GM15510 (cell line): ENCODE results near the gene FTO.

ENCODE experiments used
- POLR2A ChIP-seq: IDR thresholded peaks from 3 replicates; pipeline ENCODE4 v1.6.1; 2011; ENCODE audit warnings: borderline replicate concordance; ENCODE audit not compliant: insufficient read length; ENCODE audit errors: extremely low read depth

Gene FTO

GRCh38 chr16:53734908-53735307, 31.0 kb downstream of the FTO start:
- TF ChIP-seq POLR2A: no peak

GRCh38 chr16:53736297-53736696, 32.3 kb downstream of the FTO start:
- no peak for TF ChIP-seq POLR2A

GRCh38 chr16:53737552-53737951, 33.6 kb downstream of the FTO start:
- TF ChIP-seq POLR2A: no peak

GRCh38 chr16:53740476-53740875, 36.5 kb downstream of the FTO start:
- no peak for TF ChIP-seq POLR2A

- no peak for TF ChIP-seq POLR2A
Observed at GRCh38 chr16:53740933-53741531, 37.1 kb downstream of the FTO start.

GRCh38 chr16:53741546-53741945, 37.6 kb downstream of the FTO start:
- no peak for TF ChIP-seq POLR2A

GRCh38 chr16:53743149-53743566, 39.2 kb downstream of the FTO start:
- no peak for TF ChIP-seq POLR2A

GRCh38 chr16:53744449-53744848, 40.5 kb downstream of the FTO start:
- TF ChIP-seq POLR2A: no peak

- TF ChIP-seq POLR2A: no peak
Observed at GRCh38 chr16:53745086-53745485, 41.1 kb downstream of the FTO start.

GRCh38 chr16:53745753-53746266, 41.9 kb downstream of the FTO start:
- no peak for TF ChIP-seq POLR2A

- no peak for TF ChIP-seq POLR2A
Observed at GRCh38 chr16:53752560-53752959, 48.6 kb downstream of the FTO start.

GRCh38 chr16:53753431-53753830, 49.5 kb downstream of the FTO start:
- TF ChIP-seq POLR2A: no peak

GRCh38 chr16:53755026-53755910, 51.3 kb downstream of the FTO start:
- no peak for TF ChIP-seq POLR2A

GRCh38 chr16:53756275-53756996, 52.5 kb downstream of the FTO start:
- TF ChIP-seq POLR2A: no peak

- no peak for TF ChIP-seq POLR2A
Observed at GRCh38 chr16:53757971-53758609, 54.1 kb downstream of the FTO start.
